HepG2 (cell line): ENCODE results near the gene R3HDM1. TPM values are rescaled to one million over a fixed set of nuclear protein-coding genes. Genes with fewer than 3 reads are reported as not detected.

Experiments
- CHD4 ChIP-seq: fragments of 200-600 bp; sonication (generic); IDR thresholded peaks from 2 replicates; pipeline ENCODE4 v1.7.0; 2017; ENCODE audit warnings: mild to moderate bottlenecking, low read length, borderline replicate concordance
- DMAP1 ChIP-seq: IDR thresholded peaks from 2 replicates; pipeline ENCODE4 v1.6.1; 2016
- MED8 ChIP-seq: sonication (generic); formaldehyde crosslinking; IDR thresholded peaks from 2 replicates; pipeline ENCODE4 v1.8.1; 2023; ENCODE audit warnings: mild to moderate bottlenecking, missing genetic modification reagents; ENCODE audit not compliant: insufficient replicate concordance
- NCOA1 ChIP-seq: sonication (generic); formaldehyde crosslinking; IDR thresholded peaks from 2 replicates; pipeline ENCODE4 v1.9.0; 2021; ENCODE audit warnings: missing genetic modification reagents
- NR2F6 ChIP-seq, 2 experiments: IDR thresholded peaks; 2 replicates each; pipeline ENCODE4 v1.6.1; 2016; ENCODE audit warnings: antibody characterized with exemption in 1 of 2, mild to moderate bottlenecking in 1 of 2
- RAD51 ChIP-seq: fragments of 450-650 bp; IDR thresholded peaks from 2 replicates; pipeline ENCODE4 v1.6.1; 2016; ENCODE audit warnings: borderline replicate concordance
- SAFB2 ChIP-seq: sonication (generic); formaldehyde crosslinking; IDR thresholded peaks from 2 replicates; pipeline ENCODE4 v1.5.1; 2020; ENCODE audit warnings: missing genetic modification reagents, low read depth, mild to moderate bottlenecking, borderline replicate concordance
- SAP130 ChIP-seq: IDR thresholded peaks from 2 replicates; pipeline ENCODE4 v1.6.1; 2016; ENCODE audit warnings: low read depth
- SKIL ChIP-seq: sonication (generic); formaldehyde crosslinking; IDR thresholded peaks from 2 replicates; pipeline ENCODE4 v1.8.0; 2022; ENCODE audit warnings: missing genetic modification reagents, mild to moderate bottlenecking, moderate library complexity, borderline replicate concordance
- TCF7L2 ChIP-seq: IDR thresholded peaks from 2 replicates; pipeline ENCODE4 v1.6.1; 2011; ENCODE audit warnings: mild to moderate bottlenecking, low read depth, low read length, moderate library complexity
- THAP11 ChIP-seq: IDR thresholded peaks from 2 replicates; pipeline ENCODE4 v1.6.1; 2016; ENCODE audit warnings: missing biosample characterization, missing genetic modification reagents
- U2AF2 ChIP-seq: fragments of 200-400 bp; formaldehyde crosslinking; IDR thresholded peaks from 2 replicates; pipeline ENCODE4 v1.6.1; 2017; ENCODE audit warnings: low read depth, mild to moderate bottlenecking, low read length
- ZBTB7B ChIP-seq: sonication (generic); formaldehyde crosslinking; IDR thresholded peaks from 2 replicates; pipeline ENCODE4 v1.4.0; 2020; ENCODE audit warnings: missing genetic modification reagents
- ZFP36 ChIP-seq: fragments of 150-350 bp; IDR thresholded peaks from 2 replicates; pipeline ENCODE4 v1.6.1; 2018; ENCODE audit warnings: borderline replicate concordance, low read length, low read depth; ENCODE audit not compliant: partially characterized antibody
- ZNF234 ChIP-seq: sonication (generic); formaldehyde crosslinking; conservative IDR thresholded peaks from 2 replicates; pipeline ENCODE4 v1.5.1; 2020; ENCODE audit warnings: mild to moderate bottlenecking, missing genetic modification reagents
- ZNF24 ChIP-seq: fragments of 450-650 bp; IDR thresholded peaks from 2 replicates; pipeline ENCODE4 v1.6.1; 2017; ENCODE audit warnings: antibody characterized with exemption, mild to moderate bottlenecking
- ZNF703 ChIP-seq: sonication (generic); formaldehyde crosslinking; IDR thresholded peaks from 2 replicates; pipeline ENCODE4 v1.5.1; 2020; ENCODE audit warnings: missing genetic modification reagents, mild to moderate bottlenecking, moderate library complexity, borderline replicate concordance
- polyA plus RNA-seq, 8 experiments: library from polyadenylated mRNA; depleted of rRNA in 3 of 8; stranded (reverse) in 7 of 8; unstranded in 1 of 8; fragments of >200 nt; fragmentation: Illumina TruSeq in 4 of 8; extraction: Trizol in 4 of 8; gene quantifications; 2 replicates each; pipeline versions ENCODE4 v1.2.1 to v1.2.3, GENCODE V29; 2011 to 2016; ENCODE audit warnings: low read depth in 4 of 8, missing spikeins in 1 of 8, mixed read lengths in 1 of 8; ENCODE audit not compliant: insufficient read depth in 1 of 8
- total RNA-seq, 5 experiments: library from RNA; depleted of rRNA; stranded (reverse); fragments of >200 nt; fragmentation: Illumina TruSeq; extraction: Trizol; gene quantifications; 2 replicates each; pipeline ENCODE4 v1.2.3, GENCODE V29; 2016; ENCODE audit warnings: low read depth in 1 of 5
- TF ChIP-seq, protein P1 (sequence below): sonication (generic); formaldehyde crosslinking; IDR thresholded peaks from 2 replicates; pipeline ENCODE4 v1.9.0; 2021; ENCODE audit warnings: missing genetic modification reagents, borderline replicate concordance
- TF ChIP-seq, protein P2 (sequence below): sonication (generic); formaldehyde crosslinking; IDR thresholded peaks from 2 replicates; pipeline ENCODE4 v1.4.0; 2020; ENCODE audit warnings: mild to moderate bottlenecking, missing genetic modification reagents
- TF ChIP-seq, protein P3 (sequence below): sonication (generic); formaldehyde crosslinking; IDR thresholded peaks from 2 replicates; pipeline ENCODE4 v1.5.0; 2020; ENCODE audit warnings: missing genetic modification reagents
- TF ChIP-seq, protein P4 (sequence below): sonication (generic); formaldehyde crosslinking; IDR thresholded peaks from 2 replicates; pipeline ENCODE4 v1.9.0; 2021; ENCODE audit warnings: missing genetic modification reagents, mild to moderate bottlenecking, borderline replicate concordance

R3HDM1 gene
- total and polyA plus RNA-seq, 2 of the 13 experiments (the other 11 are each of a cell fraction or from before 2014, with no cell fraction given) = 15.7 to 54.3 TPM

- TF ChIP-seq, protein P1, sequence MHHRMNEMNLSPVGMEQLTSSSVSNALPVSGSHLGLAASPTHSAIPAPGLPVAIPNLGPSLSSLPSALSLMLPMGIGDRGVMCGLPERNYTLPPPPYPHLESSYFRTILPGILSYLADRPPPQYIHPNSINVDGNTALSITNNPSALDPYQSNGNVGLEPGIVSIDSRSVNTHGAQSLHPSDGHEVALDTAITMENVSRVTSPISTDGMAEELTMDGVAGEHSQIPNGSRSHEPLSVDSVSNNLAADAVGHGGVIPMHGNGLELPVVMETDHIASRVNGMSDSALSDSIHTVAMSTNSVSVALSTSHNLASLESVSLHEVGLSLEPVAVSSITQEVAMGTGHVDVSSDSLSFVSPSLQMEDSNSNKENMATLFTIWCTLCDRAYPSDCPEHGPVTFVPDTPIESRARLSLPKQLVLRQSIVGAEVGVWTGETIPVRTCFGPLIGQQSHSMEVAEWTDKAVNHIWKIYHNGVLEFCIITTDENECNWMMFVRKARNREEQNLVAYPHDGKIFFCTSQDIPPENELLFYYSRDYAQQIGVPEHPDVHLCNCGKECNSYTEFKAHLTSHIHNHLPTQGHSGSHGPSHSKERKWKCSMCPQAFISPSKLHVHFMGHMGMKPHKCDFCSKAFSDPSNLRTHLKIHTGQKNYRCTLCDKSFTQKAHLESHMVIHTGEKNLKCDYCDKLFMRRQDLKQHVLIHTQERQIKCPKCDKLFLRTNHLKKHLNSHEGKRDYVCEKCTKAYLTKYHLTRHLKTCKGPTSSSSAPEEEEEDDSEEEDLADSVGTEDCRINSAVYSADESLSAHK (CRISPR knock-in tag) = no peak
- TF ChIP-seq SAP130 (CRISPR knock-in tag) (peak; percentile 89), THAP11 (CRISPR knock-in tag) (peak; percentile 98), ZNF234 (CRISPR knock-in tag) (0 out of 2 replicates have a peak, but pooled peaks have one; percentile 65), ZNF24 (0 out of 2 replicates have a peak, but pooled peaks have one; percentile 53), MED8 (CRISPR knock-in tag) (peak; percentile 23), TCF7L2 (no peak), CHD4 (peak; percentile 96; the same call in 1 of the 2 replicates), DMAP1 (CRISPR knock-in tag) (peak; percentile 66), ZFP36 (no peak), SKIL (CRISPR knock-in tag) (no peak; the same call in 1 of the 2 replicates), U2AF2 (no peak), NCOA1 (CRISPR knock-in tag) (no peak; the same call in 1 of the 2 replicates), NR2F6 (IDR thresholded peaks at IDR 0.05) (no peak), NR2F6 (CRISPR knock-in tag; IDR thresholded peaks at IDR 0.05) (peak; percentile 54), SAFB2 (CRISPR knock-in tag) (peak; percentile 79; the same call in 1 of the 2 replicates), ZBTB7B (CRISPR knock-in tag) (peak; percentile 71), RAD51 (no peak), ZNF703 (CRISPR knock-in tag) (peak; percentile 85)
- TF ChIP-seq, protein P2, sequence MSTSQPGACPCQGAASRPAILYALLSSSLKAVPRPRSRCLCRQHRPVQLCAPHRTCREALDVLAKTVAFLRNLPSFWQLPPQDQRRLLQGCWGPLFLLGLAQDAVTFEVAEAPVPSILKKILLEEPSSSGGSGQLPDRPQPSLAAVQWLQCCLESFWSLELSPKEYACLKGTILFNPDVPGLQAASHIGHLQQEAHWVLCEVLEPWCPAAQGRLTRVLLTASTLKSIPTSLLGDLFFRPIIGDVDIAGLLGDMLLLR = no peak; the same call in none of the 2 replicates
- TF ChIP-seq, protein P3, sequence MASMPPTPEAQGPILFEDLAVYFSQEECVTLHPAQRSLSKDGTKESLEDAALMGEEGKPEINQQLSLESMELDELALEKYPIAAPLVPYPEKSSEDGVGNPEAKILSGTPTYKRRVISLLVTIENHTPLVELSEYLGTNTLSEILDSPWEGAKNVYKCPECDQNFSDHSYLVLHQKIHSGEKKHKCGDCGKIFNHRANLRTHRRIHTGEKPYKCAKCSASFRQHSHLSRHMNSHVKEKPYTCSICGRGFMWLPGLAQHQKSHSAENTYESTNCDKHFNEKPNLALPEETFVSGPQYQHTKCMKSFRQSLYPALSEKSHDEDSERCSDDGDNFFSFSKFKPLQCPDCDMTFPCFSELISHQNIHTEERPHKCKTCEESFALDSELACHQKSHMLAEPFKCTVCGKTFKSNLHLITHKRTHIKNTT (CRISPR knock-in tag) = 0 out of 2 replicates have a peak, but pooled peaks have one; percentile 23
- TF ChIP-seq, protein P4, sequence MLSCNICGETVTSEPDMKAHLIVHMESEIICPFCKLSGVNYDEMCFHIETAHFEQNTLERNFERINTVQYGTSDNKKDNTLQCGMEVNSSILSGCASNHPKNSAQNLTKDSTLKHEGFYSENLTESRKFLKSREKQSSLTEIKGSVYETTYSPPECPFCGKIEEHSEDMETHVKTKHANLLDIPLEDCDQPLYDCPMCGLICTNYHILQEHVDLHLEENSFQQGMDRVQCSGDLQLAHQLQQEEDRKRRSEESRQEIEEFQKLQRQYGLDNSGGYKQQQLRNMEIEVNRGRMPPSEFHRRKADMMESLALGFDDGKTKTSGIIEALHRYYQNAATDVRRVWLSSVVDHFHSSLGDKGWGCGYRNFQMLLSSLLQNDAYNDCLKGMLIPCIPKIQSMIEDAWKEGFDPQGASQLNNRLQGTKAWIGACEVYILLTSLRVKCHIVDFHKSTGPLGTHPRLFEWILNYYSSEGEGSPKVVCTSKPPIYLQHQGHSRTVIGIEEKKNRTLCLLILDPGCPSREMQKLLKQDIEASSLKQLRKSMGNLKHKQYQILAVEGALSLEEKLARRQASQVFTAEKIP (CRISPR knock-in tag) = no peak
Observed at GRCh38 chr2:135741395-135742324, 210.4 kb downstream of the R3HDM1 start, which contains the start of gene UBXN4 (continued).
